Cardiac fibroblast (primary cell): ENCODE data around the gene ASTN2.

Experiments used
- DNase-seq, 2 donors: peaks; one replicate each; pipeline versions ENCODE4 v3.0.0 to v3.0.0-alpha.2; 2010; ENCODE audit warnings: low read depth in 2 of 2
- H3K4me3 ChIP-seq, 2 donors: replicated peaks in 1 of 2; 1 replicate in 1 of 2; 2 replicates in 1 of 2; pipeline ENCODE4 v1.5.1; 2011; ENCODE audit warnings: low read depth in 2 of 2, low read length in 2 of 2, mild to moderate bottlenecking in 2 of 2, moderate library complexity in 1 of 2
- CTCF ChIP-seq: IDR thresholded peaks from one replicate; pipeline ENCODE4 v1.5.1; 2011; ENCODE audit warnings: low read depth, mild to moderate bottlenecking, low read length, inconsistent platforms

ASTN2 gene

DNA sequence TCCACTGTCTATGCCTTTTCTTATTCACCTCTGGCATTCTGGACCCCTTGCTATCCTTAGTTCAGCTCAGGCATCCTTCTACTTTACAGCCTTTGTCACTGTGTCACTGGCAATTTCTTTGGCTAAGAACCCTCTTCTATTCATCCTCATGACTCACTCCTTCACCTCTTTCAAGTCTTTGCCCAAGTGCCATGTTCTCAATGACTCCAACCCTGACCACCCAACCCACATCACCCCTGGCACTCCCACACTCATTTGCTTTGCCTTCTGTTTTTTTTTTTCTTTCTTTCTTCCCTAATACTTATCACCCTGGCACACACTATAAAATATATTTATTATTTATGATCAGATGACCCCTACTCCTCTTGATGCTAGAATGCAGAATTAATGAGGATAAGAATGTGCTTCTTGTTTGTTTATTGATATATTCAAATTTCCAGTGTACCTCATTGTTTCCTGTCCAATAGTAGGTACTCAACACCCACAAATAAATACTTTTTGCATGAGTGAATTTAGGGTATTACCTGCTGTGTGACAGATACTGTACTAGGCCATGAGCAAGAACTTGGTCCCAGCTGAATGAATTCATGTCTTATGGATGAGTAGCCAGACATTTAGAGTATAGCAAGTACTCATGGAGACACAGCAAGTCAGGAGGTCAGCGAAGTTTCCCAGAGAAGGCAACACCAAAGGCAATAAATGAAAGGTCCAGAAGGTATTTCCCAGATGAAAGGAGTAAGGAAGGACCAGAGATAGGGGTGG is 1025.1 kb downstream of the ASTN2 start:
- H3K4me3 ChIP-seq = no peak overlapping the region
- no peak for DNase-seq
- TF ChIP-seq CTCF = no peak

DNA sequence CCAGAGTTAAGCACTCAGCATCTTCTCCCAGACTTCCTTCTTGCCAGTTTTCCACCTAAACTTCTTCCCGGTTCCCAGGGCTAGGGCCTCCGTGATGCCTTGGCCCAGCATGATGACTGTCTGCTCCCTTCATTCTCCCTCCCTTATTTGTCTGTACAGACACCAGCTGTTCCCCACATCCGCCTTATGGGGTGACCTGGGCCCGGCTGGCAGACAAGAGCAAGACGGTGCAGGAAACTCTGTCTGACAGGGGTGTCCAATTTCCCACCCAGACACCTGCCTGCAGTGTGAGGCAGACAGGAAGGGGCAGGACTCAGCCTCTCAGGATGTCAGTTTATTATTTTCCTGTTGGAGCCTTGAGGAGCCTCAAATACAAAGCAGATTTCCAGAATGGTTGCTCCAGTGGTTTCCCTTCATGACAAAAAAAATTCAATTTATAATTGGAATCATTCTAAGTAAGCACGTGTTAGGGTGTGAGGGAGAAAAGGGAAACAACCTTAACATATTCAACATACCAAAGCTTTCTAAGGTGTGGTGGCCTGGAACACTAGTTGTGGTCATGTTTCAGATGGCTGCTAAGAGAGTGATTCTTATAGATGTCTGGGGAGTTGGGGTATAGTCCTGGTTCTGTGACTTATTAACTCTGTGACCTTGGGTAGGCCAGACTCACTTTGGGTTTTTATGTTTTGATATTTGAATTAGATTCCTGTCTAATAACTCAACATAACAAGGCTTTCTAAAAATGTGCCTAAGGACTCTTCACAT is 1026.7 kb downstream of the ASTN2 start:
- no peak for DNase-seq
- no peak overlapping the region for H3K4me3 ChIP-seq
- TF ChIP-seq CTCF = no peak

GRCh38 chr9:116383936-116384335 is 1030.9 kb downstream of the ASTN2 start:
- peak; percentile 24 to 64 for DNase-seq
- H3K4me3 ChIP-seq = no peak overlapping the region
- TF ChIP-seq CTCF = no peak

DNA sequence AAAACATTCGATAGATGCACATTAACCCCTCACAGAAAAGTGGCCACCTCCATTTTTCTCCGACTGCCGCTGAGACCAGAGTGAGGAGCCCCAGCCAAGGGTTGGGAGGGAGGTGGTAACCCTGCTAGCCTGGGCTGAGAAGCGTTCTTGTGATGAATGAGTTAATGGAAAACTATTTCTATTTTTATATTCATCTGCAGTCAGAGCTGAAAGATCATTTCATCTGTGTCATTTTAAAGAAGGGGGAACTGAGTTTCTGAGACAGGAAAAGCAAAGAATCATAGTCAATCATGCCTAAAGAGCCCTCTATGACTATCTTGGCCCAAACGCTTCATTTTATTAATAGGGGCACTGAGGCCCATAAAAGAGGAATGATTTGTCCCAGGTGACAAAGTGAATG is 1031.7 kb downstream of the ASTN2 start:
- no peak for TF ChIP-seq CTCF
- no peak overlapping the region for H3K4me3 ChIP-seq
- DNase-seq = no peak

DNA sequence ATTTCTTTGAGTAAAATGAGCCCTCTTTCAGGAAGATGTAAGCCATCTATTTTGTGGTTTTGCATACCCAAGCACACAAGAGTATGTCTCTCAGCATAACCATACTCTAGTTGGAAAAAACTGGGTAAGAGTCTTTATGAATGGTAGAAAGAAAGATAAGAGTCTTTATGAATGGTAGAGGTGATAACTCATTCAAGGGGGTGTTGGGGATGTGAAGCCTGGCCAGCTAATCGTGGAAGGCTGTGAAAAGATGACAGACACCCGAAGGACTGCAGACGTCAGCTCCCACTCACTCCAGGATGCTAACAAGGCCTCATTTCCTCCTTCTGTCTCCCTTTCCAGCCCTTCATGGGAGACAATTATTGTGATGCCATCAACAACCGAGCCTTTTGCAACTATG is 1032.8 kb downstream of the ASTN2 start:
- TF ChIP-seq CTCF = no peak
- H3K4me3 ChIP-seq = no peak overlapping the region
- DNase-seq = no peak

DNA sequence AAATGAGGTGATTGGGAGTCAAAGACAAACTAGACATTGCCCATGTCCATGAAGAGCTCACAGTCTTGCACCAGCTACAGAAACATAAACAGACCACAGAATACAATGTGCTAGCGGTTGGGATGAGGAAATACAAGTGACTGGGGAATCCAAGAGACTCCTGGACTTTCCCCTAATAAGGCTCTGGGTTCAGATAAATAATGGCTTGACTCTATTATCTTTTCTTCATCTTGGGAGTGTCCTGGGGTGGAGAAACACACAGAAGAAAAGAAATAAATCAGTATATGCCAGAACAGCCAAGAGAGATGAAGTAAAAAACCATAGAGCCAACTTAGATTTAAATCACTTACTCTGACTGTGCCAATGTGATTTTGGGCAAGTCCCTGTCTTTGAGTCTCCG is 1033.5 kb downstream of the ASTN2 start:
- DNase-seq = peak; percentile 27 to 59
- no peak overlapping the region for H3K4me3 ChIP-seq
- no peak for TF ChIP-seq CTCF
